CD14-positive monocyte (primary cell): ENCODE measurements around the gene RNF213. TPM values are rescaled to one million over a fixed set of nuclear protein-coding genes. Genes with fewer than 3 reads are reported as not detected.
A peak's percentile ranks its signal among the peaks of the same experiment; 100 is the strongest.

ENCODE experiments used
- DNase-seq, 3 donors: peaks; one replicate each; pipeline ENCODE4 v3.0.0-alpha.2; 2011 to 2022
- H2AFZ ChIP-seq: 2 replicates; pipeline ENCODE4 v1.6.0; 2012; ENCODE audit warnings: mild to moderate bottlenecking, low read depth, low read length, inconsistent platforms; ENCODE audit not compliant: insufficient read depth, poor library complexity, severe bottlenecking
- H3K27ac ChIP-seq, 2 donors: 1 replicate in 1 of 2; 2 replicates in 1 of 2; pipeline ENCODE4 v1.5.1; 2012 to 2013; ENCODE audit warnings: low read length in 2 of 2, control low read depth in 1 of 2, inconsistent platforms in 1 of 2, low read depth in 1 of 2, mild to moderate bottlenecking in 1 of 2
- H3K27me3 ChIP-seq, 2 donors: one replicate each; pipeline versions ENCODE4 v1.6.0 to v1.6.1; 2011 to 2013; ENCODE audit warnings: low read length in 2 of 2; ENCODE audit not compliant: control insufficient read depth in 2 of 2, insufficient read depth in 2 of 2
- H3K36me3 ChIP-seq, 2 donors: replicated peaks in 1 of 2; 1 replicate in 1 of 2; 2 replicates in 1 of 2; pipeline versions ENCODE4 v1.5.1 to v1.6.1; 2012 to 2013; ENCODE audit warnings: low read length in 2 of 2, control low read depth in 1 of 2, inconsistent platforms in 1 of 2, mild to moderate bottlenecking in 1 of 2; ENCODE audit not compliant: insufficient read depth in 2 of 2, control insufficient read depth in 1 of 2
- H3K4me1 ChIP-seq, 2 donors: 1 replicate in 1 of 2; 2 replicates in 1 of 2; pipeline versions ENCODE4 v1.5.1 to v1.6.1; 2012 to 2013; ENCODE audit warnings: low read length in 2 of 2, control low read depth in 1 of 2, inconsistent platforms in 1 of 2, mild to moderate bottlenecking in 1 of 2, moderate library complexity in 1 of 2; ENCODE audit not compliant: insufficient read depth in 2 of 2, control insufficient read depth in 1 of 2
- H3K4me2 ChIP-seq: replicated peaks from 2 replicates; pipeline ENCODE3; 2012; ENCODE audit warnings: low read length, moderate library complexity, mild to moderate bottlenecking; ENCODE audit not compliant: poor library complexity, severe bottlenecking; ENCODE audit errors: extremely low read depth
- H3K4me3 ChIP-seq, 3 experiments: fragments of 200-600 bp in 1 of 3; sonication (generic) in 1 of 3; replicated peaks in 1 of 3; 1 replicate in 2 of 3; 2 replicates in 1 of 3; pipeline ENCODE4 v1.5.1; 2011 to 2013; ENCODE audit warnings: low read length in 3 of 3, mild to moderate bottlenecking in 3 of 3, control low read depth in 2 of 3, low read depth in 2 of 3, inconsistent platforms in 1 of 3, moderate library complexity in 1 of 3
- H3K79me2 ChIP-seq: 2 replicates; pipeline ENCODE4 v1.6.0; 2012; ENCODE audit warnings: mild to moderate bottlenecking, control low read depth, inconsistent platforms, low read length, moderate library complexity; ENCODE audit not compliant: insufficient read depth
- H3K9ac ChIP-seq: 2 replicates; pipeline ENCODE4 v1.6.0; 2017; ENCODE audit warnings: low read length, mild to moderate bottlenecking; ENCODE audit not compliant: insufficient read depth, poor library complexity, severe bottlenecking
- H3K9me3 ChIP-seq, 2 donors: replicated peaks in 1 of 2; 1 replicate in 1 of 2; 2 replicates in 1 of 2; pipeline versions ENCODE4 v1.5.1 to v1.6.1; 2012 to 2013; ENCODE audit warnings: low read length in 2 of 2, control low read depth in 1 of 2; ENCODE audit not compliant: control insufficient read depth in 1 of 2, insufficient read depth in 1 of 2
- H4K20me1 ChIP-seq: 2 replicates; pipeline ENCODE4 v1.6.0; 2012; ENCODE audit warnings: mild to moderate bottlenecking, low read length, control low read depth, moderate library complexity; ENCODE audit not compliant: insufficient read depth
- H3K27ac Mint-ChIP-seq, 7 donors: one replicate each; pipeline ENCODE4 v1.8.0; 2020; ENCODE audit warnings: mild to moderate bottlenecking in 7 of 7, mixed read lengths in 7 of 7, moderate library complexity in 6 of 7, inconsistent platforms in 2 of 7
- H3K27me3 Mint-ChIP-seq, 3 donors: one replicate each; pipeline ENCODE4 v1.8.0; 2021 to 2022; ENCODE audit warnings: low read depth in 3 of 3, mild to moderate bottlenecking in 3 of 3, mixed read lengths in 3 of 3, moderate library complexity in 3 of 3, inconsistent platforms in 1 of 3
- H3K36me3 Mint-ChIP-seq, 2 donors: one replicate each; pipeline ENCODE4 v1.8.0; 2020; ENCODE audit warnings: mixed read lengths in 2 of 2, inconsistent platforms in 1 of 2, mild to moderate bottlenecking in 1 of 2
- H3K4me1 Mint-ChIP-seq: one replicate; pipeline ENCODE4 v1.8.0; 2020; ENCODE audit warnings: mild to moderate bottlenecking, mixed read lengths
- H3K4me3 Mint-ChIP-seq, 2 donors: one replicate each; pipeline ENCODE4 v1.8.0; 2020; ENCODE audit warnings: mild to moderate bottlenecking in 2 of 2, mixed read lengths in 2 of 2, moderate library complexity in 1 of 2
- H3K9me3 Mint-ChIP-seq, 7 donors: one replicate each; pipeline ENCODE4 v1.8.0; 2020 to 2022; ENCODE audit warnings: mixed read lengths in 7 of 7, mild to moderate bottlenecking in 6 of 7, moderate library complexity in 6 of 7, inconsistent platforms in 2 of 7
- CTCF ChIP-seq: fragments of 200-600 bp; IDR thresholded peaks from one replicate; pipeline ENCODE4 v1.8.0; 2022; ENCODE audit warnings: antibody characterized with exemption, mild to moderate bottlenecking
- WGBS: methylation state at CpG from one replicate; pipeline ENCODE4 v1.1.5; 2013; ENCODE audit warnings: missing lambda C conversion rate; ENCODE audit not compliant: insufficient coverage; 5-methylcytosine and 5-hydroxymethylcytosine counted together
- intact Hi-C, 2 donors: fragments of 100-400 bp; cut with micrococcal nuclease; formaldehyde crosslinking; loops; one replicate each; pipeline versions ENCODE4 v1.15.0 to v1.15.1; 2023
- polyA plus RNA-seq, 3 donors: library from polyadenylated mRNA; depleted of rRNA in 1 of 3; unstranded in 2 of 3; stranded (reverse) in 1 of 3; fragments of 300-500 nt in 2 of 3; fragments of >200 nt in 1 of 3; fragmentation: Illumina TruSeq in 2 of 3; gene quantifications; 1 replicate in 2 of 3; 2 replicates in 1 of 3; pipeline ENCODE4 v1.2.3, GENCODE V29; 2012 to 2021

Gene RNF213
- polyA plus RNA-seq, 3 donors, result 10.3 to 196 (median 18.1) TPM

- 39% methylated on average over 8 of the region's 8 CpGs for WGBS
- no peak overlapping the region for H3K4me3 Mint-ChIP-seq
- TF ChIP-seq CTCF, result no peak
- Histone ChIP-seq H3K4me3 (no peak overlapping the region), H3K27me3 (no peaks in the 10 kb centered on the region), H4K20me1 (peaks cover 3% of the 10 kb centered on the region), H3K9me3 (no peaks in the 10 kb centered on the region), H2AFZ (no peak overlapping the region), H3K27ac (no peak overlapping the region), H3K36me3 (peaks cover 0 to 4% of the 10 kb centered on the region in 2 donors), H3K4me2 (no peak overlapping the region), H3K4me1 (no peaks in the 10 kb centered on the region), H3K79me2 (no peaks in the 10 kb centered on the region), H3K9ac (peak overlapping the region; percentile 8)
- DNase-seq, result no peak
- H3K9me3 Mint-ChIP-seq, result no peaks in the 10 kb centered on the region
- peaks cover 2% of the 10 kb centered on the region for H3K4me1 Mint-ChIP-seq
- peaks cover 5 to 8% (median 8%) of the 10 kb centered on the region in 3 donors for H3K27me3 Mint-ChIP-seq
- peaks cover 3 to 4% of the 10 kb centered on the region in 2 donors for H3K36me3 Mint-ChIP-seq
- intact Hi-C loops, result loop anchor here (10.0 kb wide), 1 partner anchor 681 kb away; no protein-coding TSS in a partner anchor
- H3K27ac Mint-ChIP-seq, result peak overlapping the region in 1 of 7 donors; percentile 58
Measured at GRCh38 chr17:80424261-80424660, 163.6 kb downstream of the RNF213 start.

DNA sequence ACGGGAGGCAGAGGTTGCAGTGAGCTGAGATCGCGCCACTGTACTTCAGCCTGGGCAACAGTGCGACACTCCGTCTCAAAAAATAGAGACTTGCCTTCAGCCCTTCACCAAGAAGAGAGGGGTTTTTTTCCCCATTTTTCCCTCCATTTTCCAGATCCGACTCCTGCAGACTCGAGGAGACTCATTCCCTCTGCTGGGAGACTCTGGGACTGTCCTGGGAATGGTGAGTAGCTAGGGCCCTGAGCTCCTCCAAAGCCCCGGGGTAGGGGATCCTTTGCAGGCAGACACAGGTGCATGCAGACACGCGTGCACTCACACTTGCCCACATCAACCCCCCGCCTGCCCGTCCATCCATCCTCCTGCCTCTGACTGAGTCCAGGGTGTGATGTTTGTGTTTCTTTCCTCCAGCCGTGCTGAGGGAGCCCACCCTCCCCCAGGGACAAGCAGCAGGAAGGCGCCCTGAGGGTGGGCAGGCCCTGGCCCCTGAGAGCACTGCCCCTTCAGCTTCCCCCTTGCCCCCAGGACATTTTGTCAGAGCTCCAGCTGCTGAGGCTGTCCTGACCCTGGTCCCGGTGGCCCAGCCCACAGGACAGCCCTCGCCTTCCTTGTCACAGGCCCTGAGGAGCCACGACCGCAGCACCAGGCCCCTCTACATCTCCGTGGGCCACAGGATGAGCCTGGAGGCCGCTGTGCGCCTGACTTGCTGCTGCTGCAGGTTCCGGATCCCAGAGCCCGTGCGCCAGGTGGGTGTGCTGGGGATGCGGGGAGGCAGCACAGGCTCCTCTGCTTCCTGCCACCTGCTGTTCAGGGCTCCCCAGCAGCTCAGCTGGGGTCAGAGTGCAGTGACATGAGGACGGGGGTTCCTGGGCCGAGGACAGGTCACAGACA is 164.5 kb downstream of the RNF213 start:
- no peak for DNase-seq
- Histone ChIP-seq H3K9ac (no peak overlapping the region), H3K79me2 (no peaks in the 10 kb centered on the region), H3K4me1 (no peaks in the 10 kb centered on the region), H2AFZ (no peak overlapping the region), H3K27ac (no peak overlapping the region), H3K27me3 (no peaks in the 10 kb centered on the region), H3K9me3 (no peaks in the 10 kb centered on the region), H3K36me3 (no peaks in the 10 kb centered on the region), H3K4me2 (no peak overlapping the region), H3K4me3 (no peak overlapping the region), H4K20me1 (peaks cover 3% of the 10 kb centered on the region)
- Mint-ChIP-seq H3K9me3 (no peaks in the 10 kb centered on the region), H3K36me3 (no peaks in the 10 kb centered on the region), H3K27me3 (peaks cover 5 to 8% (median 6%) of the 10 kb centered on the region in 3 donors), H3K4me1 (peaks cover 2% of the 10 kb centered on the region), H3K27ac (no peak overlapping the region), H3K4me3 (no peak overlapping the region)
- intact Hi-C loops, result loop anchor here (5.0 to 10.0 kb wide), 3 partner anchors 152 to 680 kb away; no protein-coding TSS in a partner anchor
- TF ChIP-seq CTCF, result no peak
- WGBS, result 83% methylated on average over 14 of the region's 27 CpGs
